NB4 (cell line): ENCODE data around the gene ZNF761.
"Not testable (repeated sequence)": the region's sequence is repeated elsewhere in the genome, so short reads cannot be mapped to it uniquely, and the experiment has no call there.

Experiments used
- DNase-seq: peaks from one replicate; pipeline ENCODE4 v3.0.0; 2010; ENCODE audit warnings: low read depth
- H3K4me3 ChIP-seq: one replicate; pipeline ENCODE4 v1.5.1; 2011; ENCODE audit warnings: mild to moderate bottlenecking, low read depth, low read length, moderate library complexity
- MAX ChIP-seq: IDR thresholded peaks from 2 replicates; pipeline ENCODE4 v1.6.1; 2011; ENCODE audit warnings: low read depth, low read length
- MYC ChIP-seq: IDR thresholded peaks from 2 replicates; pipeline ENCODE4 v1.6.1; 2011; ENCODE audit warnings: low read depth, low read length
- POLR2A ChIP-seq: IDR thresholded peaks from 2 replicates; pipeline ENCODE4 v1.6.1; 2011; ENCODE audit warnings: mild to moderate bottlenecking; ENCODE audit not compliant: insufficient read length; ENCODE audit errors: extremely low read depth
- TF ChIP-seq, protein P1 (sequence below): IDR thresholded peaks from one replicate; pipeline ENCODE4 v1.5.1; 2012; ENCODE audit warnings: low read depth, low read length

Gene ZNF761

GRCh38 chr19:53422551-53422950 lies 9.2 kb upstream of the ZNF761 start:
- no peak for DNase-seq
- no peak overlapping the region for H3K4me3 ChIP-seq
- TF ChIP-seq MYC (no peak), MAX (no peak), POLR2A (no peak)
- TF ChIP-seq, protein P1, sequence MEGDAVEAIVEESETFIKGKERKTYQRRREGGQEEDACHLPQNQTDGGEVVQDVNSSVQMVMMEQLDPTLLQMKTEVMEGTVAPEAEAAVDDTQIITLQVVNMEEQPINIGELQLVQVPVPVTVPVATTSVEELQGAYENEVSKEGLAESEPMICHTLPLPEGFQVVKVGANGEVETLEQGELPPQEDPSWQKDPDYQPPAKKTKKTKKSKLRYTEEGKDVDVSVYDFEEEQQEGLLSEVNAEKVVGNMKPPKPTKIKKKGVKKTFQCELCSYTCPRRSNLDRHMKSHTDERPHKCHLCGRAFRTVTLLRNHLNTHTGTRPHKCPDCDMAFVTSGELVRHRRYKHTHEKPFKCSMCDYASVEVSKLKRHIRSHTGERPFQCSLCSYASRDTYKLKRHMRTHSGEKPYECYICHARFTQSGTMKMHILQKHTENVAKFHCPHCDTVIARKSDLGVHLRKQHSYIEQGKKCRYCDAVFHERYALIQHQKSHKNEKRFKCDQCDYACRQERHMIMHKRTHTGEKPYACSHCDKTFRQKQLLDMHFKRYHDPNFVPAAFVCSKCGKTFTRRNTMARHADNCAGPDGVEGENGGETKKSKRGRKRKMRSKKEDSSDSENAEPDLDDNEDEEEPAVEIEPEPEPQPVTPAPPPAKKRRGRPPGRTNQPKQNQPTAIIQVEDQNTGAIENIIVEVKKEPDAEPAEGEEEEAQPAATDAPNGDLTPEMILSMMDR: no peak

- DNase-seq, H3K4me3 ChIP-seq: not testable (repeated sequence)
These were observed 8.7 kb upstream of the ZNF761 start for GRCh38 chr19:53423074-53423473.

DNA sequence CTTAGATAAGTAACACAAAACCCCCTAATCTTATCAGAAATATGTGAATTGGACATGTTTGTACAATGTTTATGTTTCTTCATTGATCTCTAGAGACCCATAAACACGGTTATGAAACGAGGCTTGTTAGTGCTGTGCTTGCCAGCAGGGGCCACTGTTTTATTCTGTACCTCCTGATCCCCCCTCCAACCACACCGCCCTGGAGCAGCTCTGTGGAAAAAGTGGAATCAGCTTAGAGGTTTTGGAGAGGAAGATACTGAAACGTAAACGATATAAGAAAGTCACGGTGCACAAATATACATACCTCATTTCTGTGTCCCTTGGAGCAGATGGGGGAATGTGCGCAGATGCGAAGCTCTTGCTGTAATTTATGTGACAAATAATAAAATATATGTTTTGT lies 8.1 kb upstream of the ZNF761 start:
- peak; percentile 36 for DNase-seq
- not testable (repeated sequence) for H3K4me3 ChIP-seq

- TF ChIP-seq MYC: no peak
- TF ChIP-seq, protein P1: peak; percentile 65
- no peak for TF ChIP-seq POLR2A
- no peak for TF ChIP-seq MAX
- DNase-seq: peak; percentile 78
- H3K4me3 ChIP-seq: no peak overlapping the region
These were observed 6.7 kb upstream of the ZNF761 start for GRCh38 chr19:53424968-53425597.

GRCh38 chr19:53432088-53432661 lies 391 bp downstream of the ZNF761 start:
- no peak for TF ChIP-seq POLR2A
- TF ChIP-seq MAX: no peak
- TF ChIP-seq MYC: no peak; the same call in none of the 2 replicates
- TF ChIP-seq, protein P1: no peak
- peak overlapping the region; percentile 92 for H3K4me3 ChIP-seq
- peak; percentile 35 for DNase-seq

DNA sequence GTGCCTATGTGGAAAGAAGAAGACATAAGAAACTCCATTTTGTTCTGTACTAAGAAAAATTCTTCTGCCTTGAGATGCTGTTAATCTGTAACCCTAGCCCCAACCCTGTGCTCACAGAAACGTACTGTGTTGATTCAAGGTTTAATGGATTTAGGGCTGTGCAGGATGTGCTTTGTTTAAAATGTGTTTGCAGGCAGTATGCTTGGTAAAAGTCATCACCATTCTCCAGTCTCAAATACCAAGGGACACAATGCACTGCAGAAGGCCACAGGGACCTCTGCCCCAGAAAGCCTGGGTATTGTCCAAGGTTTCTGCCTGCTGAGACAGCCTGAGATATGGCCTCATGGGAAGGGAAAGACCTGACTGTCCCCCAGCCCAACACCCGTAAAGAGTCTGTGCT lies 12.0 kb downstream of the ZNF761 start:
- H3K4me3 ChIP-seq, DNase-seq: not testable (repeated sequence)

- not testable (repeated sequence) for H3K4me3 ChIP-seq, DNase-seq
These were observed 15.4 kb downstream of the ZNF761 start for GRCh38 chr19:53447196-53447595.

- TF ChIP-seq, protein P1: no peak
- no peak for TF ChIP-seq POLR2A
- no peak for TF ChIP-seq MAX
- no peak for DNase-seq
These were observed 24.0 kb downstream of the ZNF761 start for GRCh38 chr19:53455828-53456227.

DNA sequence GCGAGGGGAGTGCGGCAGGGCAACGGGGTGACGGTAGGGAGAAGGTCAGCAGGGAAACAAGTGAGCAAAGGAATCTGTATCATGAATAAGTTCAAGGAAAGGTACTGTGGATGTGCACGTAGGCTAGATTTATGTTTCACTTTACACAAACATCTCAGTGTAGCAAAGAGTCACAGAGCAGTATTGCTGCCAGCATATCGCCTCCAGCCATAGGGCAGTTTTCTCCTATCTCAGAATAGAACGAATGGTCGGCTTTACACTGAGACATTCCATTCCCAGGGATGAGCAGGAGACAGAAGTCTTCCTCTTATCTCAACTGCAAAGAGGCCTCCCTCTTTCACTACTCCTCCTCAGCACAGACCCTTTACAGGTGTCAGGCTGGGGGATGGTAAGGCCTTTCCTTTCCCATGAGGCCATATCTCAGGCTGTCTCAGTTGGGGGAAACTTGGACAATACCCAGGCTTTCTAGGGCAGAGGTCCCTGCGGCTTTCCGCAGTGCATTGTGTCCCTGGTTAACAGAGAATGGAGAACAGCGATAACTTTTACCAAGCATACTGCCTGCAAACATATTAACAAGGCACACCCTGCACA lies 28.4 kb downstream of the ZNF761 start:
- DNase-seq, H3K4me3 ChIP-seq: not testable (repeated sequence)

More at GRCh38 chr19:53455828-53456227, 24.0 kb downstream of the ZNF761 start:
- H3K4me3 ChIP-seq: no peak overlapping the region
